ENCODE results near the gene PRKN. TPM values are rescaled to one million over a fixed set of nuclear protein-coding genes. Genes with fewer than 3 reads are reported as not detected.

PRKN gene
- total and polyA plus RNA-seq, 9 of the 15 experiments (the other 6 are each of a cell fraction or from before 2014, with no cell fraction given): 0.03 to 0.96 (median 0.15) TPM; not detected in 2

GRCh38 chr6:161941565-161941964, 786.0 kb downstream of the PRKN start:
- in situ Hi-C loops (cut with MboI): no loop called here
- ATAC-seq (no peak), FAIRE-seq (no peak), DNase-seq (ENCODE audit: extremely low read depth in 1 of 4, low spot score in 3 of 4) (no peak)
- ChIA-PET POLR2A (no interaction called here), CTCF (ENCODE audit: low intra/inter-chr PET ratio) (no interaction called here)
- BruUV-seq (replicated peaks): no TSS peak
- Histone ChIP-seq H3K36me3 (ENCODE audit: control insufficient read depth, insufficient read depth, low read length) (no peaks in the 10 kb centered on the region), H3K9me1 (ENCODE audit: control insufficient read depth, insufficient read depth, low read length) (no peaks in the 10 kb centered on the region), H3K79me2 (ENCODE audit: control insufficient read depth, insufficient read depth, low read length) (no peaks in the 10 kb centered on the region), H3K4me2 (ENCODE audit: insufficient read depth, low read length) (no peak overlapping the region), H3K4me1 (replicated peaks in 1 of 2; ENCODE audit: control insufficient read depth in 2 of 2, insufficient read depth in 2 of 2, low read length in 2 of 2) (no peaks in the 10 kb centered on the region), H4K20me1 (replicated peaks; ENCODE audit: control insufficient read depth, insufficient read depth, low read length) (no peaks in the 10 kb centered on the region), H3K9ac (ENCODE audit: insufficient read depth in 1 of 2, low read depth in 2 of 2, low read length in 2 of 2) (no peak overlapping the region), H3K27me3 (ENCODE audit: control insufficient read depth in 2 of 2, insufficient read depth in 2 of 2, low read length in 2 of 2) (no peaks in the 10 kb centered on the region), H2AFZ (ENCODE audit: low read depth, low read length) (no peak overlapping the region), H3K27ac (ENCODE audit: extremely low read depth, low read depth, low read length) (no peak overlapping the region), H3K9me3 (replicated peaks; ENCODE audit: control insufficient read depth, insufficient read depth, low read depth, low read length) (no peaks in the 10 kb centered on the region), H3K4me3 (no peak overlapping the region)
- intact Hi-C loops (cut with micrococcal nuclease): no loop called here
- 2% methylated on average over 3 of the region's 3 CpGs for WGBS (ENCODE audit: insufficient coverage, low coverage, missing lambda C conversion rate)
- TF ChIP-seq ZC3H4 (CRISPR knock-in tag; IDR thresholded peaks at IDR 0.05; ENCODE audit: borderline replicate concordance): no peak
- no peak for TF ChIP-seq ZNF707 (CRISPR knock-in tag; conservative IDR thresholded peaks at IDR 0.05)
- no peak for TF ChIP-seq ZNF507 (tag; conservative IDR thresholded peaks at IDR 0.05)
- TF ChIP-seq TFAM (CRISPR knock-in tag; conservative IDR thresholded peaks at IDR 0.05): no peak
- no peak for TF ChIP-seq PHB (CRISPR knock-in tag; IDR thresholded peaks at IDR 0.05)
- no peak for TF ChIP-seq USF1 (CRISPR knock-in tag; IDR thresholded peaks at IDR 0.05)
- no peak for TF ChIP-seq ZNF668 (CRISPR knock-in tag; IDR thresholded peaks at IDR 0.05)
- TF ChIP-seq SMAD4 (CRISPR knock-in tag; conservative IDR thresholded peaks at IDR 0.05): no peak
- no peak for TF ChIP-seq ZNF134 (CRISPR knock-in tag; conservative IDR thresholded peaks at IDR 0.05)
- TF ChIP-seq BHLHE40 (IDR thresholded peaks at IDR 0.05; ENCODE audit: low read length): no peak
- no peak for TF ChIP-seq SNAPC5 (CRISPR knock-in tag; IDR thresholded peaks at IDR 0.05)
- TF ChIP-seq BRCA1 (IDR thresholded peaks at IDR 0.05): no peak
- no peak for TF ChIP-seq BRCA1 (CRISPR knock-in tag; IDR thresholded peaks at IDR 0.05)
- no peak for TF ChIP-seq CHD4 (IDR thresholded peaks at IDR 0.05; ENCODE audit: insufficient read depth, insufficient replicate concordance, low read depth, low read length, poor library complexity, severe bottlenecking)
- no peak for TF ChIP-seq SMARCB1 (IDR thresholded peaks at IDR 0.05; ENCODE audit: insufficient read length, low read depth)
- TF ChIP-seq MCM7 (IDR thresholded peaks at IDR 0.05): no peak
- no peak for TF ChIP-seq TBL1XR1 (IDR thresholded peaks at IDR 0.05; ENCODE audit: low read length in 2 of 2)
- no peak for TF ChIP-seq ILK (tag; IDR thresholded peaks at IDR 0.05; ENCODE audit: borderline replicate concordance, low read depth)
- no peak for TF ChIP-seq RBM34 (IDR thresholded peaks at IDR 0.05; ENCODE audit: borderline replicate concordance, insufficient read depth, low read length)
